HEK293 (cell line): ENCODE measurements around the gene STYK1.

Experiments used
- CTCF ChIA-PET: fragments of 350-600 bp; formaldehyde crosslinking; extraction: SDS; loops from one replicate; lab custom pipeline; 2021; ENCODE audit warnings: antibody characterized with exemption; lab: Yijun Ruan, JAX
- POLR2A ChIA-PET: fragments of 300-600 bp; formaldehyde crosslinking; extraction: SDS; loops from one replicate; lab custom pipeline; 2020; ENCODE audit warnings: antibody characterized with exemption, inconsistent platforms; lab: Yijun Ruan, JAX
- H3K27ac ChIP-seq: fragments of 200-500 bp; sonication (Bioruptor generic); 2 replicates; pipeline ENCODE4 v1.5.1; 2014; ENCODE audit warnings: low read depth, low read length, control low read depth, inconsistent platforms; ENCODE audit errors: extremely low read depth
- H3K36me3 ChIP-seq, 2 experiments: fragments of 200-500 bp in 1 of 2; sonication (Bioruptor generic) in 1 of 2; 1 replicate in 1 of 2; 2 replicates in 1 of 2; pipeline ENCODE4 v1.5.1; 2014 to 2017; ENCODE audit warnings: inconsistent platforms in 2 of 2, low read length in 2 of 2; ENCODE audit not compliant: control insufficient read depth in 2 of 2, insufficient read depth in 1 of 2
- H3K4me1 ChIP-seq: fragments of 200-500 bp; sonication (Bioruptor generic); 2 replicates; pipeline ENCODE4 v1.5.1; 2014; ENCODE audit warnings: mild to moderate bottlenecking, low read length, inconsistent platforms; ENCODE audit not compliant: control insufficient read depth, insufficient read depth
- H3K4me3 ChIP-seq: 2 replicates; pipeline ENCODE4 v1.5.1; 2011; ENCODE audit warnings: low read depth, mild to moderate bottlenecking, control low read depth, low read length, moderate library complexity
- H3K9me3 ChIP-seq: fragments of 200-500 bp; sonication (Bioruptor generic); 2 replicates; pipeline ENCODE4 v1.5.1; 2014; ENCODE audit warnings: low read depth, low read length, inconsistent platforms; ENCODE audit not compliant: control insufficient read depth, insufficient read depth
- ELK4 ChIP-seq: IDR thresholded peaks from 2 replicates; pipeline ENCODE4 v1.6.1; 2011; ENCODE audit warnings: mild to moderate bottlenecking, low read depth, low read length, borderline replicate concordance
- IKZF3 ChIP-seq: fragments of 450-650 bp; IDR thresholded peaks from 2 replicates; pipeline ENCODE4 v1.5.0; 2018; ENCODE audit warnings: missing biosample characterization, mild to moderate bottlenecking, missing genetic modification characterization, moderate library complexity
- KLF17 ChIP-seq: fragments of 450-650 bp; formaldehyde crosslinking; IDR thresholded peaks from 2 replicates; pipeline ENCODE4 v1.5.1; 2016; ENCODE audit warnings: missing biosample characterization, missing genetic modification characterization
- PRDM4 ChIP-seq: fragments of 450-650 bp; formaldehyde crosslinking; IDR thresholded peaks from 2 replicates; pipeline ENCODE4 v1.5.1; 2017; ENCODE audit warnings: missing biosample characterization, missing genetic modification characterization
- REST ChIP-seq: fragments of 450-650 bp; formaldehyde crosslinking; IDR thresholded peaks from 2 replicates; pipeline ENCODE4 v1.5.1; 2016; ENCODE audit warnings: missing biosample characterization, missing genetic modification characterization
- SP2 ChIP-seq: fragments of 450-650 bp; formaldehyde crosslinking; IDR thresholded peaks from 2 replicates; pipeline ENCODE4 v1.5.1; 2016; ENCODE audit warnings: missing biosample characterization, missing genetic modification characterization
- YY2 ChIP-seq: fragments of 450-650 bp; formaldehyde crosslinking; IDR thresholded peaks from 2 replicates; pipeline ENCODE4 v1.5.1; 2016; ENCODE audit warnings: missing biosample characterization, missing genetic modification characterization
- ZBTB21 ChIP-seq: fragments of 450-650 bp; formaldehyde crosslinking; IDR thresholded peaks from 2 replicates; pipeline ENCODE4 v1.5.1; 2017; ENCODE audit warnings: missing biosample characterization, missing genetic modification characterization
- ZBTB7A ChIP-seq: fragments of 450-650 bp; formaldehyde crosslinking; IDR thresholded peaks from 2 replicates; pipeline ENCODE4 v1.5.1; 2016; ENCODE audit warnings: low read depth, missing biosample characterization, missing genetic modification characterization
- ZNF10 ChIP-seq: fragments of 450-650 bp; formaldehyde crosslinking; IDR thresholded peaks from 2 replicates; pipeline ENCODE4 v1.5.1; 2017; ENCODE audit warnings: missing biosample characterization, missing genetic modification characterization
- ZNF16 ChIP-seq: fragments of 450-650 bp; formaldehyde crosslinking; IDR thresholded peaks from 2 replicates; pipeline ENCODE4 v1.5.1; 2016; ENCODE audit warnings: low read depth, missing biosample characterization, missing genetic modification characterization
- ZNF174 ChIP-seq: fragments of 450-650 bp; formaldehyde crosslinking; IDR thresholded peaks from 2 replicates; pipeline ENCODE4 v1.5.0; 2017; ENCODE audit warnings: missing biosample characterization, mild to moderate bottlenecking, missing genetic modification characterization
- ZNF175 ChIP-seq: fragments of 450-650 bp; formaldehyde crosslinking; IDR thresholded peaks from 2 replicates; pipeline ENCODE4 v1.5.1; 2016; ENCODE audit warnings: missing biosample characterization, missing genetic modification characterization
- ZNF221 ChIP-seq: fragments of 450-650 bp; formaldehyde crosslinking; IDR thresholded peaks from 2 replicates; pipeline ENCODE4 v1.5.1; 2017; ENCODE audit warnings: missing biosample characterization, missing genetic modification characterization, borderline replicate concordance
- ZNF341 ChIP-seq: fragments of 450-650 bp; formaldehyde crosslinking; IDR thresholded peaks from 2 replicates; pipeline ENCODE4; 2016; ENCODE audit warnings: low read depth, missing biosample characterization, missing genetic modification characterization
- ZNF398 ChIP-seq: fragments of 450-650 bp; formaldehyde crosslinking; IDR thresholded peaks from 2 replicates; pipeline ENCODE4 v1.5.1; 2017; ENCODE audit warnings: missing biosample characterization, missing genetic modification characterization
- ZNF416 ChIP-seq: fragments of 450-650 bp; formaldehyde crosslinking; IDR thresholded peaks from 2 replicates; pipeline ENCODE4 v1.5.1; 2016; ENCODE audit warnings: missing biosample characterization, missing genetic modification characterization
- ZNF510 ChIP-seq: fragments of 450-650 bp; formaldehyde crosslinking; IDR thresholded peaks from 2 replicates; pipeline ENCODE4 v1.5.1; 2018; ENCODE audit warnings: mild to moderate bottlenecking, missing genetic modification characterization, missing biosample characterization; ENCODE audit not compliant: insufficient replicate concordance
- ZNF514 ChIP-seq: fragments of 450-650 bp; formaldehyde crosslinking; IDR thresholded peaks from 2 replicates; pipeline ENCODE4 v1.5.1; 2016; ENCODE audit warnings: missing biosample characterization, missing genetic modification characterization
- ZNF768 ChIP-seq: fragments of 450-650 bp; formaldehyde crosslinking; IDR thresholded peaks from 2 replicates; pipeline ENCODE4 v1.5.1; 2018; ENCODE audit warnings: missing biosample characterization, mild to moderate bottlenecking, missing genetic modification characterization

STYK1 gene

GRCh38 chr12:10600988-10601387 lies 72.9 kb downstream of the STYK1 start:
- Histone ChIP-seq H3K4me1 (no peaks in the 10 kb centered on the region), H3K27ac (no peak overlapping the region), H3K9me3 (no peaks in the 10 kb centered on the region), H3K36me3 (peaks cover 3 to 31% of the 10 kb centered on the region in 2 experiments; a peak in 1 of 3 replicates), H3K4me3 (no peak overlapping the region)
- TF ChIP-seq ZBTB21 (tag by site-specific recombination) (no peak), ZNF175 (no peak), ZNF174 (tag by site-specific recombination) (no peak), ZNF398 (tag by site-specific recombination) (no peak), ZNF16 (tag by site-specific recombination) (no peak), ZNF221 (tag by site-specific recombination) (no peak), SP2 (no peak), ZNF416 (no peak)
- CTCF ChIA-PET = no interaction called here
- POLR2A ChIA-PET = no interaction called here

GRCh38 chr12:10595881-10596280 lies 78.0 kb downstream of the STYK1 start:
- Histone ChIP-seq H3K36me3 (peaks cover 0 to 15% of the 10 kb centered on the region in 2 experiments; a peak in 1 of 3 replicates), H3K9me3 (no peaks in the 10 kb centered on the region), H3K4me1 (no peaks in the 10 kb centered on the region), H3K4me3 (no peak overlapping the region), H3K27ac (no peak overlapping the region)
- ChIA-PET CTCF (interaction anchor here (1.2 kb wide), 1 partner anchor 15 kb away, joined by 3 read pairs; no protein-coding TSS in a partner anchor), POLR2A (no interaction called here)
- no peak for TF ChIP-seq KLF17 (tag by site-specific recombination)
- no peak for TF ChIP-seq ZNF510 (tag by site-specific recombination)
- TF ChIP-seq PRDM4 (tag by site-specific recombination) = no peak
- no peak for TF ChIP-seq ELK4
- no peak for TF ChIP-seq ZNF341
- no peak for TF ChIP-seq ZNF10 (tag by site-specific recombination)

- Histone ChIP-seq H3K4me3 (no peak overlapping the region), H3K4me1 (no peaks in the 10 kb centered on the region), H3K36me3 (peaks cover 11 to 13% of the 10 kb centered on the region in 2 experiments; a peak in 2 of 3 replicates), H3K9me3 (no peaks in the 10 kb centered on the region), H3K27ac (no peak overlapping the region)
- POLR2A ChIA-PET = no interaction called here
- CTCF ChIA-PET = no interaction called here
- TF ChIP-seq REST (tag by site-specific recombination) (no peak), PRDM4 (tag by site-specific recombination) (no peak), ZBTB7A (tag by site-specific recombination) (no peak), YY2 (no peak), ZNF514 (tag by site-specific recombination) (no peak), ZNF768 (tag by site-specific recombination) (no peak), IKZF3 (tag by site-specific recombination) (no peak)
Measured at GRCh38 chr12:10590966-10591365, 82.9 kb downstream of the STYK1 start.
